Smooth muscle cell (in vitro differentiated cells): ENCODE data around the gene OSBPL2. TPM values are rescaled to one million over a fixed set of nuclear protein-coding genes. Genes with fewer than 3 reads are reported as not detected.

Experiments used
- DNase-seq: peaks from one replicate; lab custom pipeline; 2025; ENCODE audit not compliant: unreplicated experiment; lab: John Stamatoyannopoulos, UW
- H2AFZ ChIP-seq: fragments of 200-600 bp; sonication (generic); 2 replicates; pipeline ENCODE4 v1.6.0; 2016; ENCODE audit warnings: antibody characterized with exemption, low read depth, mild to moderate bottlenecking
- H3F3A ChIP-seq: fragments of 200-600 bp; sonication (generic); 2 replicates; pipeline ENCODE4 v1.6.0; 2017; ENCODE audit warnings: antibody characterized with exemption, low read depth
- H3K27ac ChIP-seq: fragments of 200-600 bp; sonication (generic); 2 replicates; pipeline ENCODE4 v1.5.1; 2016; ENCODE audit warnings: low read depth, mild to moderate bottlenecking
- H3K27me3 ChIP-seq: fragments of 200-600 bp; sonication (generic); 2 replicates; pipeline ENCODE4 v1.6.1; 2016; ENCODE audit warnings: low read depth, mild to moderate bottlenecking
- H3K36me3 ChIP-seq: fragments of 200-600 bp; sonication (generic); 2 replicates; pipeline ENCODE4 v1.5.1; 2016; ENCODE audit warnings: low read depth
- H3K4me1 ChIP-seq: fragments of 200-600 bp; sonication (generic); 2 replicates; pipeline ENCODE4 v1.5.1; 2016; ENCODE audit warnings: low read depth
- H3K4me2 ChIP-seq: fragments of 200-600 bp; sonication (generic); 2 replicates; pipeline ENCODE4 v1.6.0; 2016; ENCODE audit warnings: mild to moderate bottlenecking
- H3K4me3 ChIP-seq: fragments of 200-600 bp; sonication (generic); 2 replicates; pipeline ENCODE4 v1.5.1; 2016; ENCODE audit warnings: mild to moderate bottlenecking
- H3K79me2 ChIP-seq: fragments of 200-600 bp; sonication (generic); 2 replicates; pipeline ENCODE4 v1.6.0; 2016; ENCODE audit warnings: low read depth, mild to moderate bottlenecking
- H3K9ac ChIP-seq: fragments of 200-600 bp; sonication (generic); 2 replicates; pipeline ENCODE4 v1.6.0; 2016; ENCODE audit warnings: low read depth
- H3K9me3 ChIP-seq: fragments of 200-600 bp; sonication (generic); replicated peaks from 2 replicates; pipeline ENCODE4 v1.5.1; 2016; ENCODE audit warnings: low read depth
- H4K20me1 ChIP-seq: fragments of 200-600 bp; sonication (generic); 2 replicates; pipeline ENCODE4 v1.6.0; 2016; ENCODE audit warnings: low read depth
- WGBS: methylation state at CpG from one replicate; pipeline ENCODE4 v1.1.7; 2016; ENCODE audit warnings: low lambda C conversion rate; 5-methylcytosine and 5-hydroxymethylcytosine counted together
- polyA plus RNA-seq: library from polyadenylated mRNA; unstranded; fragments of >200 nt; fragmentation: Nextera tagmentation; extraction: Ambion mirVana; gene quantifications from 2 replicates; pipeline ENCODE4 v1.2.1, GENCODE V29; 2016
- total RNA-seq: library from RNA; depleted of rRNA; stranded (reverse); fragments of >200 nt; gene quantifications from 2 replicates; pipeline ENCODE4 v1.2.3, GENCODE V29; 2014
- TF ChIP-seq, protein P1 (sequence below): fragments of 200-600 bp; sonication (generic); IDR thresholded peaks from 2 replicates; pipeline ENCODE4 v1.5.1; 2017; ENCODE audit warnings: borderline replicate concordance, mild to moderate bottlenecking, antibody characterized with exemption; ENCODE audit not compliant: insufficient read depth, poor library complexity, severe bottlenecking

The OSBPL2 gene
- total and polyA plus RNA-seq, 2 experiments from 2014 or later, result 34.3 to 37.0 TPM

DNA sequence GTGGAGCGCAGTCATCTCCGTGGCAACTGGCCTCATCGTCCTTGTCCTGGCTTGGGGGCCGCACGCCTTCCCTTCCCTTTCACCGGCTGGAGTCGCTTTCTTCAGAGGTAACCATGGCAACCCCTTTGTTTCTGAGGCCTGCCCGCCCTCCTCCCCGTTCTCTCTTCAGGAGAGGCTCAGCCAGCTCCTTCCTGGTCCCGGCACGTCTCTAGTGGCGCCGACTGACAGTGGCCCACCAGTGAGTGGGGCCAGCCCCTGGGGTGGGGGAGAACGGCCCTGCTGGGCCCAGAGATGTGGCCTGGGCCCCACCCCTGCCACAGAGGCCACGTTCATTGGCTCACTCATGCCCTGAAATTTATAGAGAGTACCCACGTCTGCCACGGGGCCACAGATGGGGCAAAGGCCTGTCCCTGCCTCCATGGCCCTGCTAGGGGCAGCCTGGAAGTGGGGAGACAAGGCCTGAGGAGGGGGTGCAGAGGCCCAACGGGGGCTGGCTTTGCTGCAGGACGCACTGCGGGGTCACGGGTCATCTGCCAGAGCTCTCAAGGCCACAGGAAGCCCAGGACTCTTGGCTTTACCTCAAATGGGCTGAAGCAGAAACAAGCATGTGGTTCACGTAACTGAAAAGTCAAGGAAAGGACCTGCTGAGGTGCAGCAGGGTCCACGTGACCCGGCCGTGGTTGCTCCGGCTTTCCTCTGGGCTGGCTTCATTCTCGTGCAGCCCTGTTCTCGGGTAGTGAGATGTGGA, 1.4 kb upstream of the OSBPL2 start:
- Histone ChIP-seq H3K79me2 (peaks cover 34% of the 10 kb centered on the region), H3K4me2 (no peak overlapping the region), H3K27ac (no peak overlapping the region), H2AFZ (no peak overlapping the region), H4K20me1 (peaks cover 30% of the 10 kb centered on the region), H3K9me3 (no peaks in the 10 kb centered on the region), H3K4me3 (no peak overlapping the region), H3K36me3 (no peaks in the 10 kb centered on the region), H3K4me1 (peaks cover 14% of the 10 kb centered on the region), H3K9ac (no peak overlapping the region), H3K27me3 (no peaks in the 10 kb centered on the region), H3F3A (no peaks in the 10 kb centered on the region)
- DNase-seq, result no peak
- WGBS, result 75% methylated on average over 28 of the region's 28 CpGs
- TF ChIP-seq, protein P1, sequence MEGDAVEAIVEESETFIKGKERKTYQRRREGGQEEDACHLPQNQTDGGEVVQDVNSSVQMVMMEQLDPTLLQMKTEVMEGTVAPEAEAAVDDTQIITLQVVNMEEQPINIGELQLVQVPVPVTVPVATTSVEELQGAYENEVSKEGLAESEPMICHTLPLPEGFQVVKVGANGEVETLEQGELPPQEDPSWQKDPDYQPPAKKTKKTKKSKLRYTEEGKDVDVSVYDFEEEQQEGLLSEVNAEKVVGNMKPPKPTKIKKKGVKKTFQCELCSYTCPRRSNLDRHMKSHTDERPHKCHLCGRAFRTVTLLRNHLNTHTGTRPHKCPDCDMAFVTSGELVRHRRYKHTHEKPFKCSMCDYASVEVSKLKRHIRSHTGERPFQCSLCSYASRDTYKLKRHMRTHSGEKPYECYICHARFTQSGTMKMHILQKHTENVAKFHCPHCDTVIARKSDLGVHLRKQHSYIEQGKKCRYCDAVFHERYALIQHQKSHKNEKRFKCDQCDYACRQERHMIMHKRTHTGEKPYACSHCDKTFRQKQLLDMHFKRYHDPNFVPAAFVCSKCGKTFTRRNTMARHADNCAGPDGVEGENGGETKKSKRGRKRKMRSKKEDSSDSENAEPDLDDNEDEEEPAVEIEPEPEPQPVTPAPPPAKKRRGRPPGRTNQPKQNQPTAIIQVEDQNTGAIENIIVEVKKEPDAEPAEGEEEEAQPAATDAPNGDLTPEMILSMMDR, result no peak

DNA sequence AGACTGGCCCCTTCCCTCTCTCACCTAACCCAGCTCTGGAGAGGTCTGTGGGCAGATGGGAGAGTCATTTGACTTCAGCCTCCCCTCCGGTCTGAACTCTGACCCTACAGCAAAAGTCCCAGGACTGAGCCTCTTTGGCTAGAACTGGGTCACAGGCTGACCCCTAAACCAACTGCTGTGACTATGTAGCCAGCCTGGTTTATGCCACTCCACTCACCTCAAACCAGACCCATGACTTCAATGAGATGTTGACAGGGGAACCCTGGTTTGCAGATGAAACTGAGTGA, 864 bp upstream of the OSBPL2 start:
- WGBS, result 86% methylated on average over 1 of the region's 1 CpG
- Histone ChIP-seq H3K27ac (no peak overlapping the region), H2AFZ (peak overlapping the region; percentile 78), H3K4me1 (peaks cover 14% of the 10 kb centered on the region), H3K36me3 (no peaks in the 10 kb centered on the region), H3K79me2 (peaks cover 39% of the 10 kb centered on the region), H4K20me1 (peaks cover 35% of the 10 kb centered on the region), H3F3A (no peaks in the 10 kb centered on the region), H3K4me2 (peak overlapping the region; percentile 83), H3K9me3 (no peaks in the 10 kb centered on the region), H3K9ac (no peak overlapping the region), H3K4me3 (peak overlapping the region; percentile 43), H3K27me3 (no peaks in the 10 kb centered on the region)
- TF ChIP-seq, protein P1, result no peak
- DNase-seq, result no peak

DNA sequence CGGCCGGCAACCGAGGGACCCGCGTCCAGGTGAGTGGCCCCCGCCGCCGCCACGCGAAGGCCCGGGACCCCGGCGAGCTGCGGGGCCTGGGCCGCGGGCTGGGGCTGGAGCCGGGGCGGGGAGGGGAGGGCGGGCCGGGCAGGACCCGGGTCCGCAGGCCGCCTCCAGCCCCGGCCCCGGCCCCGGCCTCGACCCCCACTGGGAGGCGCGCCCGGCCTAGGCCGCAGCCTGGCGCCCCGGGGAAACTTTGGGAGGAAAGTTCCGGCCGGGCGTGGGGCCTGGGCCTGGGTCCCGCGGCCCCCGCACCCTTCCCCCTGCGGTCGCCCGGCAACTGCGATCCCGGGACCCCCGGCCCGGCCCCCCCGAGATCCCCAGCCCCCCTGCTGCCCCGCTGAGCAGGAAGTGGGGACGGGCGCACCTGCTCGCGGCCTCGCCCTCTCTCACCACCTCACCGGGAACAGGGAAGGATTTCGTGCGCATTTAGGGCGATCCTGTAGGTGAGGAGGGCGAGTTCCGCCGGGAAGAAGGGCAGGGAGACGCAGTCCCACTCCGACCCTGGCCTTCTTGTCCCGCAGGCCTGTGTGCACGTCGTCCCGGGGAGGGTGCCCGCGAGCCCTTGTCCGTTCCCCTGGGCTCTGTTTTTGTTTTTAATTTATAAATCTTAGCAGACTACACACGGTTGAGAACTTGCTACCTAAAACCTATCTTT, 402 bp downstream of the OSBPL2 start:
- Histone ChIP-seq H2AFZ (no peak overlapping the region), H3K4me2 (peak overlapping the region; percentile 94), H3K4me3 (peak overlapping the region; percentile 64), H3K4me1 (peaks cover 14% of the 10 kb centered on the region), H3K79me2 (peaks cover 51% of the 10 kb centered on the region), H3K9me3 (no peaks in the 10 kb centered on the region), H3F3A (no peaks in the 10 kb centered on the region), H4K20me1 (peaks cover 48% of the 10 kb centered on the region), H3K27me3 (no peaks in the 10 kb centered on the region), H3K36me3 (no peaks in the 10 kb centered on the region), H3K27ac (peak overlapping the region; percentile 70), H3K9ac (peak overlapping the region; percentile 97)
- TF ChIP-seq, protein P1, result no peak
- WGBS, result 2% methylated on average over 32 of the region's 70 CpGs
- no peak for DNase-seq
